A549 (cell line): ENCODE measurements around the gene TROAP.
"Not testable (repeated sequence)": the region's sequence is repeated elsewhere in the genome, so short reads cannot be mapped to it uniquely, and the experiment has no call there.

ENCODE experiments used
- ATOH8 ChIP-seq: fragments of 250-450 bp; sonication (Bioruptor Pico); IDR thresholded peaks from 2 replicates; pipeline ENCODE4 v1.5.0; 2020; ENCODE audit warnings: low read depth, mild to moderate bottlenecking, moderate library complexity
- CEBPB ChIP-seq, 2 experiments: fragments of >200 bp in 1 of 2; sonication (Bioruptor Twin) in 1 of 2; formaldehyde crosslinking in 1 of 2; IDR thresholded peaks; 2 replicates each; pipeline ENCODE4 v1.6.1; 2012 to 2016
- CTCF ChIP-seq: fragments of >200 bp; sonication (Bioruptor Twin); formaldehyde crosslinking; IDR thresholded peaks from 3 replicates; pipeline ENCODE4 v1.5.1; 2016
- KDM1A ChIP-seq: fragments of 200-600 bp; sonication (generic); IDR thresholded peaks from 2 replicates; pipeline ENCODE4 v1.6.1; 2016; ENCODE audit warnings: low read depth, mild to moderate bottlenecking
- KDM5A ChIP-seq: fragments of 200-600 bp; sonication (generic); IDR thresholded peaks from 2 replicates; pipeline ENCODE4 v1.6.1; 2016; ENCODE audit warnings: antibody characterized with exemption, mild to moderate bottlenecking
- MAFK ChIP-seq: fragments of 450-650 bp; IDR thresholded peaks from 2 replicates; pipeline ENCODE4 v1.6.1; 2014; ENCODE audit not compliant: partially characterized antibody
- MAZ ChIP-seq: fragments of 150-350 bp; IDR thresholded peaks from 2 replicates; pipeline ENCODE4 v1.6.1; 2014; ENCODE audit warnings: antibody characterized with exemption, low read depth, low read length, borderline replicate concordance
- MYC ChIP-seq: IDR thresholded peaks from 2 replicates; pipeline ENCODE4 v1.6.1; 2012; ENCODE audit warnings: mild to moderate bottlenecking, inconsistent platforms, low read length, improper control_type of control experiment, borderline replicate concordance
- POLR2A ChIP-seq: IDR thresholded peaks from 2 replicates; pipeline ENCODE4 v1.6.1; 2012; ENCODE audit warnings: mild to moderate bottlenecking, low read length
- RFX5 ChIP-seq: fragments of 450-650 bp; IDR thresholded peaks from 2 replicates; pipeline ENCODE4 v1.7.1; 2014; ENCODE audit warnings: antibody characterized with exemption, mild to moderate bottlenecking, moderate library complexity
- RNF2 ChIP-seq: fragments of 200-600 bp; sonication (generic); IDR thresholded peaks from 2 replicates; pipeline ENCODE4 v1.6.1; 2016; ENCODE audit warnings: low read depth, mild to moderate bottlenecking, antibody characterized with exemption, moderate library complexity, borderline replicate concordance
- SMC3 ChIP-seq: fragments of >200 bp; sonication (Bioruptor Twin); formaldehyde crosslinking; IDR thresholded peaks from 3 replicates; pipeline ENCODE4 v1.6.1; 2018; ENCODE audit warnings: inconsistent platforms
- TF ChIP-seq, protein P1 (sequence below): fragments of 200-600 bp; sonication (generic); IDR thresholded peaks from 2 replicates; pipeline ENCODE4 v1.6.1; 2016; ENCODE audit warnings: antibody characterized with exemption, mild to moderate bottlenecking, moderate library complexity
- TF ChIP-seq, protein P2 (sequence below): fragments of >200 bp; sonication (Bioruptor Twin); formaldehyde crosslinking; IDR thresholded peaks from 3 replicates; pipeline ENCODE4 v1.6.1; 2016

DNA sequence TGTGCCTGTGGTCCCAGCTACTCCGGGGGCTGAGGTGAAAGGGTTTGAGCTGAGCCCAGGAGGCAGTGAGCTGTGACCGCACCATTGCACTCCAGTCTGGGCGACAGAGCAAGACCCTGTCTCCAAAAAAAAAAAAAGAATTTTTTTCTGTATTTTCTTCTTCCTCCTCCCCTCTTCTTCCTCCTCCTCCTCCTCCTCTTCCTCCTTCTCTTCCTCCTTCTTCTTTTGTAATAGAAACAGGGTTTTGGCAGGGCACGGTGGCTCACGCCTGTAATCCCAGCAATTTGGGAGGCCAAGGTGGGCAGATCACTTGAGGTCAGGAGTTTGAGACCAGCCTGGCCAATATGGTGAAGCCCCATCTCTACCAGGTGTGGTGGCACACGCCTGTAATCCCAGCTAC, 42.5 kb upstream of the TROAP start:
- TF ChIP-seq CTCF; SMC3; MAZ; CEBPB (IDR thresholded peaks at IDR 0.05); ATOH8 (CRISPR knock-in tag); POLR2A; RFX5; RNF2; MYC; MAFK; KDM5A; KDM1A: not testable (repeated sequence)
- TF ChIP-seq, protein P1, sequence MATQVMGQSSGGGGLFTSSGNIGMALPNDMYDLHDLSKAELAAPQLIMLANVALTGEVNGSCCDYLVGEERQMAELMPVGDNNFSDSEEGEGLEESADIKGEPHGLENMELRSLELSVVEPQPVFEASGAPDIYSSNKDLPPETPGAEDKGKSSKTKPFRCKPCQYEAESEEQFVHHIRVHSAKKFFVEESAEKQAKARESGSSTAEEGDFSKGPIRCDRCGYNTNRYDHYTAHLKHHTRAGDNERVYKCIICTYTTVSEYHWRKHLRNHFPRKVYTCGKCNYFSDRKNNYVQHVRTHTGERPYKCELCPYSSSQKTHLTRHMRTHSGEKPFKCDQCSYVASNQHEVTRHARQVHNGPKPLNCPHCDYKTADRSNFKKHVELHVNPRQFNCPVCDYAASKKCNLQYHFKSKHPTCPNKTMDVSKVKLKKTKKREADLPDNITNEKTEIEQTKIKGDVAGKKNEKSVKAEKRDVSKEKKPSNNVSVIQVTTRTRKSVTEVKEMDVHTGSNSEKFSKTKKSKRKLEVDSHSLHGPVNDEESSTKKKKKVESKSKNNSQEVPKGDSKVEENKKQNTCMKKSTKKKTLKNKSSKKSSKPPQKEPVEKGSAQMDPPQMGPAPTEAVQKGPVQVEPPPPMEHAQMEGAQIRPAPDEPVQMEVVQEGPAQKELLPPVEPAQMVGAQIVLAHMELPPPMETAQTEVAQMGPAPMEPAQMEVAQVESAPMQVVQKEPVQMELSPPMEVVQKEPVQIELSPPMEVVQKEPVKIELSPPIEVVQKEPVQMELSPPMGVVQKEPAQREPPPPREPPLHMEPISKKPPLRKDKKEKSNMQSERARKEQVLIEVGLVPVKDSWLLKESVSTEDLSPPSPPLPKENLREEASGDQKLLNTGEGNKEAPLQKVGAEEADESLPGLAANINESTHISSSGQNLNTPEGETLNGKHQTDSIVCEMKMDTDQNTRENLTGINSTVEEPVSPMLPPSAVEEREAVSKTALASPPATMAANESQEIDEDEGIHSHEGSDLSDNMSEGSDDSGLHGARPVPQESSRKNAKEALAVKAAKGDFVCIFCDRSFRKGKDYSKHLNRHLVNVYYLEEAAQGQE: not testable (repeated sequence)
- TF ChIP-seq, protein P2, sequence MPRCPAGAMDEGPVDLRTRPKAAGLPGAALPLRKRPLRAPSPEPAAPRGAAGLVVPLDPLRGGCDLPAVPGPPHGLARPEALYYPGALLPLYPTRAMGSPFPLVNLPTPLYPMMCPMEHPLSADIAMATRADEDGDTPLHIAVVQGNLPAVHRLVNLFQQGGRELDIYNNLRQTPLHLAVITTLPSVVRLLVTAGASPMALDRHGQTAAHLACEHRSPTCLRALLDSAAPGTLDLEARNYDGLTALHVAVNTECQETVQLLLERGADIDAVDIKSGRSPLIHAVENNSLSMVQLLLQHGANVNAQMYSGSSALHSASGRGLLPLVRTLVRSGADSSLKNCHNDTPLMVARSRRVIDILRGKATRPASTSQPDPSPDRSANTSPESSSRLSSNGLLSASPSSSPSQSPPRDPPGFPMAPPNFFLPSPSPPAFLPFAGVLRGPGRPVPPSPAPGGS: not testable (repeated sequence)
